C4-2B (cell line): ENCODE measurements around the gene TCN2.

Source experiments
- ZFX ChIP-seq: fragments of 450-650 bp; IDR thresholded peaks from 2 replicates; pipeline ENCODE4 v1.6.1; 2017
- TF ChIP-seq, protein P1 (sequence below): fragments of 450-650 bp; conservative IDR thresholded peaks from 2 replicates; pipeline ENCODE4 v1.5.1; 2017; ENCODE audit warnings: mild to moderate bottlenecking

- TF ChIP-seq, protein P1, sequence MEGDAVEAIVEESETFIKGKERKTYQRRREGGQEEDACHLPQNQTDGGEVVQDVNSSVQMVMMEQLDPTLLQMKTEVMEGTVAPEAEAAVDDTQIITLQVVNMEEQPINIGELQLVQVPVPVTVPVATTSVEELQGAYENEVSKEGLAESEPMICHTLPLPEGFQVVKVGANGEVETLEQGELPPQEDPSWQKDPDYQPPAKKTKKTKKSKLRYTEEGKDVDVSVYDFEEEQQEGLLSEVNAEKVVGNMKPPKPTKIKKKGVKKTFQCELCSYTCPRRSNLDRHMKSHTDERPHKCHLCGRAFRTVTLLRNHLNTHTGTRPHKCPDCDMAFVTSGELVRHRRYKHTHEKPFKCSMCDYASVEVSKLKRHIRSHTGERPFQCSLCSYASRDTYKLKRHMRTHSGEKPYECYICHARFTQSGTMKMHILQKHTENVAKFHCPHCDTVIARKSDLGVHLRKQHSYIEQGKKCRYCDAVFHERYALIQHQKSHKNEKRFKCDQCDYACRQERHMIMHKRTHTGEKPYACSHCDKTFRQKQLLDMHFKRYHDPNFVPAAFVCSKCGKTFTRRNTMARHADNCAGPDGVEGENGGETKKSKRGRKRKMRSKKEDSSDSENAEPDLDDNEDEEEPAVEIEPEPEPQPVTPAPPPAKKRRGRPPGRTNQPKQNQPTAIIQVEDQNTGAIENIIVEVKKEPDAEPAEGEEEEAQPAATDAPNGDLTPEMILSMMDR, result no peak
- no peak for TF ChIP-seq ZFX
Measured at GRCh38 chr22:30569674-30570202, 37.2 kb upstream of the TCN2 start.
